ENCODE results near the gene PCP4. TPM values are rescaled to one million over a fixed set of nuclear protein-coding genes. Genes with fewer than 3 reads are reported as not detected.

PCP4 gene
- total RNA-seq, 1 experiment from 2014 or later = not detected

GRCh38 chr21:39918558-39918957, 51.3 kb downstream of the PCP4 start:
- no peak for DNase-seq (ENCODE audit: low spot score)

- DNase-seq (ENCODE audit: low spot score) = no peak
These were observed 56.2 kb downstream of the PCP4 start for GRCh38 chr21:39923476-39923875.

- no peak for DNase-seq (ENCODE audit: low spot score)
These were observed 57.5 kb downstream of the PCP4 start for GRCh38 chr21:39924577-39925308.

- DNase-seq (ENCODE audit: low spot score) = no peak
These were observed 60.2 kb downstream of the PCP4 start for GRCh38 chr21:39927304-39927886.

GRCh38 chr21:39932335-39932734, 65.1 kb downstream of the PCP4 start:
- DNase-seq (ENCODE audit: low spot score) = no peak

- no peak for DNase-seq (ENCODE audit: low spot score)
These were observed 67.7 kb downstream of the PCP4 start for GRCh38 chr21:39934895-39935294.

GRCh38 chr21:39935716-39936115, 68.5 kb downstream of the PCP4 start:
- DNase-seq (ENCODE audit: low spot score) = no peak

GRCh38 chr21:39938086-39938625, 70.9 kb downstream of the PCP4 start:
- DNase-seq (ENCODE audit: low spot score) = no peak

- DNase-seq (ENCODE audit: low spot score) = no peak
These were observed 79.0 kb downstream of the PCP4 start for GRCh38 chr21:39946199-39946598.

- DNase-seq (ENCODE audit: low spot score) = no peak
These were observed 79.8 kb downstream of the PCP4 start for GRCh38 chr21:39947031-39947430.

- DNase-seq (ENCODE audit: low spot score) = no peak
These were observed 84.2 kb downstream of the PCP4 start for GRCh38 chr21:39951183-39952101.

- no peak for DNase-seq (ENCODE audit: low spot score)
These were observed 85.0 kb downstream of the PCP4 start for GRCh38 chr21:39952265-39952664.

- DNase-seq (ENCODE audit: low spot score) = no peak
These were observed 87.3 kb downstream of the PCP4 start for GRCh38 chr21:39954570-39954969.

- no peak for DNase-seq (ENCODE audit: low spot score)
These were observed 88.1 kb downstream of the PCP4 start for GRCh38 chr21:39955326-39955725.

- no peak for DNase-seq (ENCODE audit: low spot score)
These were observed 89.3 kb downstream of the PCP4 start for GRCh38 chr21:39956586-39956985.

- DNase-seq (ENCODE audit: low spot score) = no peak
These were observed 91.5 kb downstream of the PCP4 start for GRCh38 chr21:39958731-39959130.

- DNase-seq (ENCODE audit: low spot score) = no peak
These were observed 94.0 kb downstream of the PCP4 start for GRCh38 chr21:39961251-39961650.

- DNase-seq (ENCODE audit: low spot score) = no peak
These were observed 97.8 kb downstream of the PCP4 start for GRCh38 chr21:39965026-39965425.

- no peak for DNase-seq (ENCODE audit: low spot score)
These were observed 99.5 kb downstream of the PCP4 start for GRCh38 chr21:39966786-39967185.

GRCh38 chr21:39968010-39968409, 100.8 kb downstream of the PCP4 start:
- no peak for DNase-seq (ENCODE audit: low spot score)

GRCh38 chr21:39969691-39970364, 102.6 kb downstream of the PCP4 start:
- no peak for DNase-seq (ENCODE audit: low spot score)

- DNase-seq (ENCODE audit: low spot score) = no peak
These were observed 104.7 kb downstream of the PCP4 start for GRCh38 chr21:39971956-39972355.
